ENCODE measurements around the gene PLSCR1.

GRCh38 chr3:146502887-146503460 is 41.4 kb downstream of the PLSCR1 start:
- TF ChIP-seq, protein P1, sequence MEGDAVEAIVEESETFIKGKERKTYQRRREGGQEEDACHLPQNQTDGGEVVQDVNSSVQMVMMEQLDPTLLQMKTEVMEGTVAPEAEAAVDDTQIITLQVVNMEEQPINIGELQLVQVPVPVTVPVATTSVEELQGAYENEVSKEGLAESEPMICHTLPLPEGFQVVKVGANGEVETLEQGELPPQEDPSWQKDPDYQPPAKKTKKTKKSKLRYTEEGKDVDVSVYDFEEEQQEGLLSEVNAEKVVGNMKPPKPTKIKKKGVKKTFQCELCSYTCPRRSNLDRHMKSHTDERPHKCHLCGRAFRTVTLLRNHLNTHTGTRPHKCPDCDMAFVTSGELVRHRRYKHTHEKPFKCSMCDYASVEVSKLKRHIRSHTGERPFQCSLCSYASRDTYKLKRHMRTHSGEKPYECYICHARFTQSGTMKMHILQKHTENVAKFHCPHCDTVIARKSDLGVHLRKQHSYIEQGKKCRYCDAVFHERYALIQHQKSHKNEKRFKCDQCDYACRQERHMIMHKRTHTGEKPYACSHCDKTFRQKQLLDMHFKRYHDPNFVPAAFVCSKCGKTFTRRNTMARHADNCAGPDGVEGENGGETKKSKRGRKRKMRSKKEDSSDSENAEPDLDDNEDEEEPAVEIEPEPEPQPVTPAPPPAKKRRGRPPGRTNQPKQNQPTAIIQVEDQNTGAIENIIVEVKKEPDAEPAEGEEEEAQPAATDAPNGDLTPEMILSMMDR (IDR thresholded peaks at IDR 0.05; ENCODE audit: insufficient read depth, low read length, poor library complexity, severe bottlenecking) = no peak
- no peak for TF ChIP-seq EZH2phosphoT487 (conservative IDR thresholded peaks at IDR 0.05; ENCODE audit: low read length)

All from SU-DHL-6 (cell line).